Stimulated activated CD4-positive, alpha-beta T cell treated with anti-CD3 and anti-CD28 coated beads, Interleukin-1b, Interleukin-23, amount 100 ng/mL, for 4 hours (primary cell): Measurements from ENCODE around the gene ENG.
"Not testable (repeated sequence)": the region's sequence is repeated elsewhere in the genome, so short reads cannot be mapped to it uniquely, and the experiment has no call there.

ENCODE experiments used
- DNase-seq, 2 donors: peaks; one replicate each; pipeline ENCODE4 v3.0.0-alpha.2; 2020; ENCODE audit warnings: low read depth in 2 of 2

The ENG gene

DNA sequence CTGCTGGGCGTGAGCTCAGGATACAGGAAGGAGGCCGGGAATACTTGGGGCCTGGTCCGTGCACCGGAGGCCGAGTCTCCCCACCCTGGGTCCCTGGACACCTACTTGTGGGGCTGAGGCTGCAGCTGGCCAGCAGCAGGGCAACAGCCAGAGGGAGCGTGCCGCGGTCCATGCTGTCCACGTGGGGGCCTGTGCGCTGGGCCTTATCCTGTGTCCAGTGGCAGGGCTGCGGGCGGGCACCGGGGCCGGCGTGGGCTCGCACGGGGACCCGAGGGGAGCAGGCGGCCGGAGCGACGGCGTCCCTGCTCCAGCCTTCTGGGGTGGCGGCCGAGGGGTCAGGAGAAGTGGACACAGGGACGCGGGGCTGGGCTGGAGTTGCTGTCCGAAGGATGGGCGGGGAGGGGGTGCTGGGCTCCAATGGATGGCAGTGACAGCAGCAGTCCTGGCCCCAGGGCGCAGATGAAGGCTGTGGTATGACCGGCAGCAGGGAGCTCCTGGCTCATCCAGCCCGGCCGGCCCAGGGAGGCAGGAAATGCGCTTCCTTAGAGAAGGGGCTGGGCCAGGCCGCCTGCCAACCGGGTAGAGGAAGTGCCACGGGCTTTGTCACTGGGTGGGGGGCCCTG lies at the start of gene ENG:
Gene ENG, minus strand, starts transcription at position 475 of the 623 bp plus-strand sequence. Its CDS starts 303 bp downstream, at position 172.
- no peak for DNase-seq

DNA sequence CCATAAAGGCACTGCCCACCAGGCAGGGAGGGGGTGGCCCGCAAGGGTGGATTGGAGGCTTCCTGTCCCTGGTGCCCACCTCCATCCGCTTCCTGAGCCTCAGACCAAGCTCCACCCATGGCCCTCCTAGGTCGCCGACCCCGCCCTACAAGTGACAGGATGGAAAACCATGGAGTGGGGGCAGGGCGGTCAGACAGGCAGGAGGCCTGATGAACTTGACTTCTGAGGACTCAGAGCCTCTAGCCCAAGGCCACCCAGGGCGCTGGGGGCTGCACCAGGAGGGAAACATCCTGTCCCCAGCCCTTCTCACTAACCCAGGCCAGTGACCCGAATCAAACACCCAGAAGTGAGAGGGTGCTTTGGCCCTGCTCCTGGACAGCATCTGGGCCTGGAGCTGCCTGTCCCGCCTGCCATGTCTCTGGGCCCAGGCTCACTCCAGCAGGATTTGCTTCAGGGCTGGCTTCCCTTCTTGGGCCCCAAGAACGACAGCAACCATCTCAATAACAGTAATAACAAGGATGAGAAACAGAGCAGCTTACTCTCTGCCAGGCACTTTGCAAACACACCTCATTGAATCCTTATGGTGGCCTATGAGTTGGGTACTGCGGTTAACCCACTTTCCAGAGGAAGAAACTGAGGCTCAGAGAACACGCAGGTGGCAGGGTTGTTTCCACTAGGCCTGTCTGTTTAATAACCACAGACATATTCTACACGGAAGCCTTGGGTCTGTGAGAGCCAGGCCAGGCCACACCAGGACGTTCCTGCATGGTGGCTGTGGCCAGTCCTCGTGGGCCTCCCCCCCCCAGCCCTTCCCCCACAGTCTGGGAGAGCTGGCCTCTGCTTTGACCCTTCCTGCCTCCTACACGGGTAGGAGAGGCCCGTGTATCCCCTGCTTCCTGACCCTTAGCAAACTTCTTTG lies 49.4 kb upstream of the ENG start:
- DNase-seq, result peak in 1 of 2 donors; percentile 58

DNA sequence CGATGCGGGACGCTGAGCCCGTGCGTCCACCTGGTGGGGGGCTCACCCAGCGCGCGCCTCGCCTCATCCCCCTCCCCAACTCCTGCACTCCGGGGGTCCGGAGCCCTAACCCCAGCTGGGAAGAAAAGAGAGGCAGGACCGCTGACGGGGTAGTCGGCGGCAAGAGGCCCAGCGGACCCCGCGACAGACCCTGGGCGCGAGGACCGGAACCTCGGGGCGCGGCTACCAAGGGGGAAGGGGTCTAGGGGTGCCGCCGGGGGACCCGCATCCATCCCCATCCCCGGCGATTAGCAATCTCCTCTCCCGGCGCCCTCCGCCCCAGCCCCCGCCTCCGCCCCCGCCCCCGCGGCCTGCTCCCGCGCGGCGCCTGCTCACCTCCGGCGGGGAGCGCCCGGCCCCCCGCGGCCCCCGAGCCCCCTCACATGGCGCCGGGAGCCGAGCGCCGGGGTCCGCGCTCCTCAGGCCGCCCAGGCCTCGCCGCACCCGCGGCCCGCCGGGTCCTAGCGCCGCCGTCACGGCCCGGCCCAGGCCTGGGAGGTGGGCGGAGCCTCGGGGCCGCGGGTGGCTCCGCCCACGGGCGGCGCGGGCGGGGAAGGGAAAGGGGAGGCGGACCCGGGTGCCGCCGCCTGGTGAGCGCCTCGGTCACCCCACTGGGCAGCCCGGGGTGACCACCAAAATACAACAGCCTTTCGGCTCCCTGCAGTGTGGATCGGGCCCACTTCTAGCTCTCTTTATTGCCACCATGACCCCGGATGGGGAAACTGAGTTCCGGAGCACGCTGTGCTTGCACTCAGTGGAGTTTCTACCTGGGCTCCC lies 44.9 kb upstream of the ENG start, which contains the start of gene ST6GALNAC6:
Gene ST6GALNAC6, minus strand, starts transcription at position 476 of the 816 bp plus-strand sequence. CDS start 1,622 bp downstream, outside the sequence.
- DNase-seq, result peak; percentile 50 to 79

DNA sequence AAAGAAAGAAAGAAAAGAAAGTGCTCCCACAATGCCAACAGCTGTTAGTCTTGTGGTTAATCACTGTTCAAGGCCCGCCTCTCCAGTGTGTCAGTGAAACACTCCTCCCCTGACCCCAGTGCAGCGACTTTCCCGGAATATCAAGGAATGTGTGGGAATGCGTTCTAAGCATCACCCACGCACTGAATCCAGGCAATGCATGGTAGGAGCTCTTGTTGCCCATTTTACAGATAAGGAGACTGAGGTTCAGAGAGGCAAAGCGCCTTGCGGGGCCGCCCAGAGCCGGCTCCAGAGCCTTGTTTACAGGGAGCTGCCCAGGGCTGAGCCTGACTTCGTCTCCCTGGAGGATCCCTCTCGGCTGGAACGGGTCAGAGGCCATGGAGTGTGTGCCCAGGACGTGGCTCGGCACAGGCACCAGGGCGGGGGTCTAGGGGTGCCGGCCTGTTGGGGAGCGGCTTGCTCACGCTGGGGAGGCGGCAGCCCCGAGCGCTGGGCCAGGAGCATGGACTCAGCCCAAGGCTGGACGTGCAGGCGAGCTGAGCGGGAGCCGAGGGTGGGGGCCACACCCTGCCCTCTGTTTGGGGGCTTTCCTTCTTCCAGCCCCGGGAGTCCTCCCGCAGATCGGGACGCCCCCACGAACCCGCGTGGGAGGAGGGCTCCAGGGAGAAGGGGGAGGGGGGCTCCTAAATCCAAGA lies 44.1 kb upstream of the ENG start:
- DNase-seq, result no peak

DNA sequence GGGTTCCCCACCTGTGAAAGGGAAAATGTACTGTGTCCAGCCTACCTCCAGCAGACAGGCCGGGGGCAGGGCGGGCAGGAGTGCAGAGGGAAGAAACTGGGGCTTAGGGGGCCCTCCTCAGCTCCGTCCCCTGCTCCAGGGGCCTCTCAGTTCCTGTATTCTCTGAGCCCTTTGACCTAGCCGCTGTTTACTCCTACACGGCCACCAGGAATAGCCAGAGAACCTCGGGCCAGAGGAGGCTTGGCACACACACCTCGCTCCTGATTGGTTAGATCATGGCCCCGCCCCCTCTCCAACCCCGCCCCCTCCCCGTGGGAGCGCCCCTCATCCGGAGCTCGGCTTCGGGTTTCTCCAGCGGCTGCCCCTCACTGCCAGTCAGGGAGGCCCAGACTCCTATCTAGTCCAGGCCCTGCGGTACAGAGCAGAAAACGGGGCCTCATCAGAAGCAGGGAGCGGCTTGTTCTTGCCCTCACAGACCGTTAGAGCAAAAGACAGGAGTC lies 42.8 kb upstream of the ENG start:
- DNase-seq, result no peak

DNA sequence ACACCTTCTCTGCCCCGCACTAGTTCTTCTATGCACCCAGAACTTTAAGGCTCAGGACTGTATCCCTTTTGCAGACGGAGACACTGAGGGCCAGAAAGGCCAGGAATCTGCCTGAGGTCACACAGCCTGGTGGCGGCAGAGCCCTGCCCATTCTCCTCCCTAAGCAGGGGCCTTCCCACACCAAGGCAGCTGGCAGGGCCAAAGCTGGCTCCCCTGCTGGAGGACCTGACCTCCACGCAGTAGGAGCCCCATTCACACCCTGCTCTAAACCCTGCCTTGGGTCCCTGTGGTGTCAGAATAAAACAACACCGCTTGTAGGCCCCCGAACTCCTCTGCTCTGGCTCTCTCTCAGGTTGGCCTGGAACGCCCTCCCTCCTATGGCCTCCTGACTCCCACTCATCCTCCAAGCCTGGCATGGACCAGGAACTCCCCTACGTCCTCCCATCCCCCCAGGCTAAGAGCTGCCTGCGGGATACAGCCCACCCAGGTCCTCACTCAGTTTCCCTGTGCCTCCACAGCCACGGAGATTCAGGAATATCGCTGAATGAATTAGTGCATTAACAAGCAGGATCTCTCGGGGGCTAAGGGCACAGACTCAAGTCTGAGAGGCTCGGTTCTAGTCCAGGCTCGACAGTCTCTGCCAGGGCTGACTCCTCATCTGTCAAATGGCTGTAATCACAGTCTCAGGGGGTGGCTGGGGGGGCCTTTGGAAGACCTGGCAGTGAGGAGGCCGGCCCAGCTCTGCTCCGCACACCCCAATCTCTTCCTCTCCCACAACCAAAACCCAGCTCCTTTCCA lies 42.1 kb upstream of the ENG start:
- no peak for DNase-seq

DNA sequence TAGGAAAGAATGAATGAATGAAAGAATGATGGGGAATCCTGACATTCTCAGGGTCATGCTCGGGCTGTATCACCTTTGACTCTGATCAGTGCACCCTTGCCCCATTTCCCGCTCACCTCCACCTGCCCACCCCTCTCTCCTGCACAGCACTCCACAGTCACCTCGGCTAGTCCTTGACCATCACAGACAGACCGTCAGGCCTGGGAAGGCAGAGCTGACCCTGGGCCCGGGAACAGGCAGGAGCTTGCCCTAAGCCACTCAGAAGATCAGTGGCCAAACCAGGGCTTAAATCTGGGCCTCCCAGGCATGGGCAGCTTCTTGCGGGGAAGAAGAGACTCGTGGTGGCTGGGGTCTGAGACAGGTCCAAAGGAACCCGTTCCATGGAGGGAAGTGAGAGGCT lies 41.4 kb upstream of the ENG start:
- no peak for DNase-seq

DNA sequence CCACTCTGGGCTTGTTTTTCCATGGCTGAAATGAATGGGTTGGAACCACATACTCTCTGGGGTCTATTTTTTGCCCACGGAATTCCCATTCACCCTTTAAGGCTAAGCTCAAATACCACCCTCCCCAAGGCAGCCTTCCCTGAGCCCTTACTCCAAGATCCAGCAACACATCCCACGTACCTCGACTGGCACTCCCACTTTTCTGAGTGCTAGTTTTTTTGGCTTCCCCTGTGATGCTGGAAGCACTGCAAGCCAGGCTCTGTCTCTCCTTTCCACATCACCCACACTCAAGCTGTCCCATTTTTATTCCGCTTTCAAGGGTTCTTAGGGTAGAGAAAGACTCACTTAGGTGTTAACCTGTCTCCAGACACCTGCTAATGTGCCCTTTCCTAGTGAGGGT lies 38.9 kb upstream of the ENG start:
- no peak for DNase-seq

DNA sequence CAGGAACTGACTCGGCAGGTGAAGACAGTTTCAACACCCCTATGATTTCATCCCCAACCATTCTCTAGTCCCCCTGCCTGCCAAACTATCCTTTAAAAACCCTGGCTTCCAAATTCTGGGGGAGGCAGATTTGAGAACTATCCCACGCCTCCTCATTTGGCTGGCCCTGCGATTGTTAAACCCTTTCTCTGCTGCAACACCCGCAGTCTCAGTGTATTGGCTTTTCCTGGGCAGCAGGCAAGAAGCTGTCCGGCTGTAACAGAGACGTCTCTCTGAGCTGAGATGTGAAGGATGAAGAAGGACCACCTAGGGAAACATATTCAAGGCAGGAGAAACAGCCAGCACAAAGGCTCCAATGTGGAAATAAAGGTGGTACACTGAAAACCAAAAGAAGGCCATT lies 38.4 kb upstream of the ENG start:
- DNase-seq, result no peak

DNA sequence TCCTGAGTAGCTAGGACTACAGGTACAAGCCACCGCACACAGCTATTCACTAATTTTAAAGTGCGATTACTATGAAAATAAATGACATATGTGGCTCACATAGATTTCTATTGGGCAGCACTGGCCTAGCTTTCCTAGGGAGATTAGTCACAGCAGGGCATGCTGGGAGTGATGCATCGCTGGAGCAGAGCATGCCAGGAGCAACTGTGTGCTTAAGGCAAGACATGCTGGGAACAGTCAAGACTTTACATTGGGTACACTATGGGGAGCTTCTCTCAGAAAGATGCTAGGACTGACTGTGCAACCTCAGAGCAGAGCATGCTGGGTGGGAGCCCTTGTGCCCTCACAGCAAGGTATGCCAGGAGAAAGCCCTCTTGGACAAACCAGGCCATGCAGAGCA lies 35.6 kb upstream of the ENG start:
- no peak for DNase-seq

DNA sequence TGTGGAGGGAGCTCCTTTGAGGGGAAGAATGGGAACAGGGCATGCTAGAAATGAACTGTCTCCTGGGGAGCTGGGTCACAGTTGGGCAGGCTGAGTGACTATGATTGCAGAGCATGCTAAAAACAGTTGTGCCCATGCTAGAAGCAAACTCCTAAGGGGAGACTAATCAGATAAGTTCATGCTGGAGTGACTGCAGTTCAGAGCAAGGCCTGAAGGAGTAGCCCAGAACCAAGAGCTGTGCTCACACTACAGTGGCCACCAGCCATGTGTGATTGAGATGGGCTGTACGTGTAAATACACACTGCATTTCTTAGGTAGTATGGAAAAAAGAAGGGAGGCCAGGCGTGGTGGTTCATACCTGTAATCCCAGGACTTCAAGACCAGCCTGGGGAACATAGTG lies 33.3 kb upstream of the ENG start:
- no peak for DNase-seq

DNA sequence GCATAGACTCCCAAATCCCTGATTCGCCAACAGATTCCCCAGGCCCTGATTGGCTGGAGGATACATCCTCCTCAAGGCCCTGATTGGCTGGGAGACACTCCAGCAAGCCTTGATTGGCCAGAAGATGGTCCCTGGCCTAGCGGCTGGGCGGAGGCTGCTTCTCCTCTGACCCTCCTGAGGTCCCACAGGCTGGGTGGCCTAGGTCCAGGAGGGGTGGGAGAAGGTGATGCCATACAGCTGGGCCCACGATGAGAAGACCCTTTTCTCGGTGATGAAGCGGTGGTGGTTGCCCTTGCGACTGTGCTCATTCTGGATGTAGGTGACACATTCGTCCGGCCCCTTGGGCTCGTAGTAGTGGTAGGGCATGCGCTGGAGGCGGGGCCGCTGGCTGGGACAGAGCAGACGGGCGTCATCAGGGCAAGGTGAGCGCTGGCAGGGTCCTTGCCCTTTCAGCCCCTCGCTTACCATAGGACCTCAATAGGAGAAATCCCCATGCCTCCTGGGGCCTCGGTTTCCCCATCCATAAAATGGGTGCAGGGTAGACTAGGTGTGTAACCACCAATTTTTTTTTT lies 32.0 kb upstream of the ENG start:
- no peak for DNase-seq

DNA sequence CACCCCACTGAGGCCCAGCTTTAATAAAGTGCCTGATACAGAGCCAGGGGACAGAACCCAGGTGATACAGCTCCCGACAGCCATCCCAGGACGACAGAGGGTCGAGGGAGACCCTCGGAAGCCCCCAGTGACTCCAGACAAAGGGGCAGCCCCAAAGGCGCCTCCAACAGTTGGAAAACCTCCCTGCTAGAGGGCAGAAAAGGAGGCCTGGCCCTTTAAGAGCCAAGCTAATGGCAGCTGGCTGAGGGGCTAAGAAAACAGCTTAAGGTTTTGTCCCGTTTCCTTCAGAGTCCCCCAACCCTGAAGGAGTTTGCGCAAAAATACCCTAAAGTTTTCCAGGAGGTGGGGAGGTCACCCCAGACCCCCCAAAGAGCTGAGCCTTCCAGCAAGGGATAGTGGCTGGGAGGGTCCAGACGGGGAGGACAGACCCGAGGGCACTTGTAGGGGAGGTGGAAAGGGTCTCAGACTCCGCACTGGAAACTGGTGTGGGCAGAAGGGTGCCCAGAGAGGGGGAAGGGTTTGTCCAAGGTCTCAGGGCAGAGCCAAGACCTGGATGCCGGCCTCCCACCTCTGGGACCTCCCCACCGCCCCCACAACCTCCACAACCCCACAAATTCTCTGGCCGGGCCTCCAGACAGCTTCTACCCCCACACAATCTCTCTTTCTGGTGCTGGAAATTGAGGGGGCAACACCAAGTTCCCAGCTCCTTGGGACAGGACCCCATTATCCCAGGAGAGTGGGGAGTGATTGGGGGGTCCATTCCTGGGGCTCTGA lies 31.2 kb upstream of the ENG start:
- no peak for DNase-seq

DNA sequence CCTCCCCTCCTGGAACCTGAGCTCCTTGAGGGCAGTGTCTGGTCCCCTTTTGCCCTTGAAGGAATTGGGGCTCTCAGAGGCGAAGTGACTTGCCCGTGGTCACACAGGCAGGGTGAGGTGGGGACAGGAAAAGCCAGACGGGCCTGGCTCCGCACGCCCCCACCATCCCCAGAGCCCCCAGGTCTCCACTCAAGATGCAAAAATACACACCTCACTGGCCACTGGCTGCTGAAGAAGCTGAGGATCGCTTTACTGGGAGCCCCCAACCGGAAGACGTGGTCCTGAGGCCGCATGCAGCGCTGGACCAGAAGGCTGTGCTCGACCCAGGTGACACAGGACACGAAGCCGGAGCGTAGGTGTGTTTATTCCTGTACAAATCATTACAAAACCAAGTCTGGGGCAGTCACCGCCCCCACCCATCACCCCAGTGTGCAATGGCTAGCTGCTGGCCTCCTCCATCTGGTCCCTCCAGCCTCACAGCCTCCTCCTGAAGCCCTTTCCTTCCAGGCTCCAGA lies 30.6 kb upstream of the ENG start:
- DNase-seq, result no peak

DNA sequence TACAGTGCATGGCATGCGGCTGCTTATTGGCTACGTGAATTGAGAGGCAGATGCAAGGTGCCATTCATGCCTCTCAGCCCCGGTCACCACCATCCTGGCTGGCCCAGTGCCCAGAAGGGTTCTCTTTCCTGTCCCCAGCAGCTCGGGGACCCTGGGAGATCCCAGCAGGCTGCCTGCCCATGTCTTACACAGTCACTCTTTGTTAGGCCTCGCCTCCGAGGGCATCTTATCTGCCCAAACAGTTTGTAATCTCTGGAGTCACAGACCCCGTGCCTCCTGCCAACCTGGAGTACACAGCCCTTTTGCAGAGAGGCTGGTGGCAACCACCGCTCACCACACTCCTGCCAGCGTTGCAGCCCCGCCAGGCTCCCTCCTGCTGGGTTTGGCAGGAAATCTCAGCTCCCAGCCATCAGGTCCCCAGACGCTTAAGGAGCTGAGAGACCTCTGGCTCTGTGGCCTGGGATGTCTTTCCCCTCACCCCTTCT lies 30.0 kb upstream of the ENG start:
- DNase-seq, result no peak

DNA sequence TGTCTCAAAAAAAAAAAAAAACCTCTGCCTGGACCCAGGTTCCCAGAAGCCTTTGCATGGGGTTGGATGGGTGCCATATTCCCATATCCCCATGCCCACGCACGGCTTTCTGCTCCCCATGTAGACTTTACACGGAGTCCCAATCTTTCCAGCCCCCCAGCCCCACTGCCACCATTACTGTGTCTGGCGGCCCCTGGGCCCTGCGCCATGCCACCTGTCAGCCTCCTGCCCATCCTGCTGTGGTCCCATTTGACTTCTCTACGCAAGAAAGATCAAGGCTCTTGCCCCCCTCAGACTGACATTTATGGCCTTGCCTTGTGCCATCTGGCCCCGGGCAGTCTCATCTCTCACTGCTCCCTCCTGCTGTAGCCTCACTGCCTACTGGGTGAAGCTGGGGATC lies 29.5 kb upstream of the ENG start:
- DNase-seq, result no peak

DNA sequence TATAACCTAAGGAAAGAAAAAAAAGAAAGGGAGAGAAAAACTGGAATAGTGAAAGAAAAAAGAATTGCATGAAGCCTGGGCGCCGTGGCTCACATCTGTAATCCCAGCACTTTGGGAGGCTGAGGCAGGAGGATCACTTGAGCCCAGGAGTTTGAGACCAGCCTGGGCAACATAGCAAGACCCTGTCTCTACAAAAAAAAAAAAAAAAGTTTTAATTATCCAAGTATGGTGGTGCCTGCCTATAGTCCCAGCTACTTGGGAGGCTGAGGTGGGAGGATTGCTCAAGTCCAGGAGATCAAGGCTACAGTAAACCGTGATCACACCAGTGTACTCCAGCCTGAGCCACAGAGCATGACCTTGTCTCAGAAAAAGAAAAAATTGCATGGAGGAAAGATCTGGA lies 27.3 kb upstream of the ENG start:
- DNase-seq, result not testable (repeated sequence)

DNA sequence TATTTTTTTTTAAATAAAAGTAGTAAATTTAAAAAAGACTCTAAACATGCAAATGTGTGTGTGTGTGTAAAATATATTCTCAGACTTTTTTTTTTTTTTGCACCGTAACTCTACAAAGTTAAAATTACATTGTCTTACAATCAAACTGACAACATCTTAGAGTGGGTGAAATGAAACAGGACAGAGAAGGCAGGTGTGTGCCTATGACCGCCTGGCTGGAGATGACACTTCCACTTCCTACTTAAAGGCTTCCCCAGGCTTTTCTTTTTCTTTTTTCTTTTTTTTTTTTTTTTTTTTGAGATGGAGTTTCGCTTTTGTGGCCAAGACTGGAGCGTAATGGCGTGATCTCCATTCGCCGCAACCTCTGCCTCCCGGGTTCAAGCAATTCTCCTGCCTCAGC lies 25.7 kb upstream of the ENG start:
- DNase-seq, result no peak
